K562 (cell line): ENCODE measurements around the gene FRMD3.

Experiments
- MAFK ChIP-seq: IDR thresholded peaks from 2 replicates; pipeline ENCODE4 v1.6.1; 2011; ENCODE audit warnings: low read length, improper control_type of control experiment
- MAZ ChIP-seq, 2 experiments: fragments of 450-650 bp in 1 of 2; sonication (generic) in 1 of 2; formaldehyde crosslinking; IDR thresholded peaks in 1 of 2; conservative IDR thresholded peaks in 1 of 2; 2 replicates each; pipeline versions ENCODE4 v1.4.0 to v1.5.0; 2020; ENCODE audit warnings: mild to moderate bottlenecking in 1 of 2, missing genetic modification reagents in 1 of 2
- NR2F6 ChIP-seq: fragments of 450-650 bp; formaldehyde crosslinking; IDR thresholded peaks from 2 replicates; pipeline ENCODE4 v1.4.0; 2020; ENCODE audit warnings: mild to moderate bottlenecking
- NRF1 ChIP-seq, 2 experiments: fragments of 450-650 bp; IDR thresholded peaks in 1 of 2; conservative IDR thresholded peaks in 1 of 2; 2 replicates each; pipeline ENCODE4 v1.6.1; 2014; ENCODE audit warnings: mild to moderate bottlenecking in 2 of 2
- TF ChIP-seq, protein P1 (sequence below): fragments of 250-450 bp; sonication (Bioruptor Pico); IDR thresholded peaks from 2 replicates; pipeline ENCODE4 v1.8.0; 2021; ENCODE audit warnings: mild to moderate bottlenecking, moderate library complexity

DNA sequence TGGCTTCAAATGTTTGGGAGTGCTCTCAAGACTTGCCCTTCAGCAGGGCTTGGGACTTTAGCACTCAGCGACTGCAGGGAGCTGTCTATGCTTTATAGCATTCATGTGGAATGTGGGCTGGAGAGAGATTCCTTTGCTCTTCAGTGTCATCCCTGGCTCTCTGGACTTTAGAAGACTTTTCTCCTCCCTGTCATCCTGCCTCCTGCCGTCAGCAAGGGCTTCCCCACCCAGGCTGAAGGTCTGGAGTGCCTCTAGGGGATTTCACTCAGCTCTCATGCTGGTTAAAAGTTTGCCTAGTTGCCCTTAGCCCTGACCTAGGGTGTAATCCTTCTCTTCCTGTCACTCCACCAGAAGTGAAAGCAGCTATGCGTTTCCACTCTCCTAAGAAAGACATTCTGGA is 210.9 kb downstream of the FRMD3 start:
- no peak for TF ChIP-seq MAZ (CRISPR knock-in tag; conservative IDR thresholded peaks at IDR 0.05 in 1 of 2, IDR thresholded peaks at IDR 0.05 in 1 of 2)
- TF ChIP-seq, protein P1, sequence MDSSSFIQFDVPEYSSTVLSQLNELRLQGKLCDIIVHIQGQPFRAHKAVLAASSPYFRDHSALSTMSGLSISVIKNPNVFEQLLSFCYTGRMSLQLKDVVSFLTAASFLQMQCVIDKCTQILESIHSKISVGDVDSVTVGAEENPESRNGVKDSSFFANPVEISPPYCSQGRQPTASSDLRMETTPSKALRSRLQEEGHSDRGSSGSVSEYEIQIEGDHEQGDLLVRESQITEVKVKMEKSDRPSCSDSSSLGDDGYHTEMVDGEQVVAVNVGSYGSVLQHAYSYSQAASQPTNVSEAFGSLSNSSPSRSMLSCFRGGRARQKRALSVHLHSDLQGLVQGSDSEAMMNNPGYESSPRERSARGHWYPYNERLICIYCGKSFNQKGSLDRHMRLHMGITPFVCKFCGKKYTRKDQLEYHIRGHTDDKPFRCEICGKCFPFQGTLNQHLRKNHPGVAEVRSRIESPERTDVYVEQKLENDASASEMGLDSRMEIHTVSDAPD = no peak
- no peak for TF ChIP-seq MAFK
- no peak for TF ChIP-seq NRF1 (conservative IDR thresholded peaks at IDR 0.05 in 1 of 2, IDR thresholded peaks at IDR 0.05 in 1 of 2)
- no peak for TF ChIP-seq NR2F6 (CRISPR knock-in tag)
